Muscle layer of duodenum (tissue), 2 donors: ENCODE measurements around the gene F2.
"Not testable (repeated sequence)": the region's sequence is repeated elsewhere in the genome, so short reads cannot be mapped to it uniquely, and the experiment has no call there.

Experiments
- H3K27ac ChIP-seq: one replicate; pipeline ENCODE4 v1.7.0; 2013; ENCODE audit warnings: mild to moderate bottlenecking, low read length
- H3K27me3 ChIP-seq: one replicate; pipeline ENCODE4 v1.7.0; 2013; ENCODE audit warnings: low read depth, mild to moderate bottlenecking, control low read depth, low read length
- H3K36me3 ChIP-seq, 2 donors: one replicate each; pipeline ENCODE4 v1.7.0; 2013; ENCODE audit warnings: low read length in 2 of 2, control low read depth in 1 of 2, mild to moderate bottlenecking in 1 of 2; ENCODE audit not compliant: insufficient read depth in 2 of 2, control insufficient read depth in 1 of 2
- H3K4me1 ChIP-seq, 2 donors: one replicate each; pipeline ENCODE4 v1.7.0; 2013; ENCODE audit warnings: low read length in 2 of 2, mild to moderate bottlenecking in 2 of 2, control low read depth in 1 of 2, moderate library complexity in 1 of 2; ENCODE audit not compliant: insufficient read depth in 2 of 2, control insufficient read depth in 1 of 2
- H3K4me3 ChIP-seq, 2 donors: one replicate each; pipeline ENCODE4 v1.7.0; 2013; ENCODE audit warnings: low read length in 2 of 2, low read depth in 1 of 2, mild to moderate bottlenecking in 1 of 2
- H3K9me3 ChIP-seq, 2 donors: one replicate each; pipeline ENCODE4 v1.7.0; 2013; ENCODE audit warnings: low read length in 2 of 2, control low read depth in 1 of 2, mild to moderate bottlenecking in 1 of 2; ENCODE audit not compliant: control insufficient read depth in 1 of 2
- donor health status: healthy.

F2 gene

DNA sequence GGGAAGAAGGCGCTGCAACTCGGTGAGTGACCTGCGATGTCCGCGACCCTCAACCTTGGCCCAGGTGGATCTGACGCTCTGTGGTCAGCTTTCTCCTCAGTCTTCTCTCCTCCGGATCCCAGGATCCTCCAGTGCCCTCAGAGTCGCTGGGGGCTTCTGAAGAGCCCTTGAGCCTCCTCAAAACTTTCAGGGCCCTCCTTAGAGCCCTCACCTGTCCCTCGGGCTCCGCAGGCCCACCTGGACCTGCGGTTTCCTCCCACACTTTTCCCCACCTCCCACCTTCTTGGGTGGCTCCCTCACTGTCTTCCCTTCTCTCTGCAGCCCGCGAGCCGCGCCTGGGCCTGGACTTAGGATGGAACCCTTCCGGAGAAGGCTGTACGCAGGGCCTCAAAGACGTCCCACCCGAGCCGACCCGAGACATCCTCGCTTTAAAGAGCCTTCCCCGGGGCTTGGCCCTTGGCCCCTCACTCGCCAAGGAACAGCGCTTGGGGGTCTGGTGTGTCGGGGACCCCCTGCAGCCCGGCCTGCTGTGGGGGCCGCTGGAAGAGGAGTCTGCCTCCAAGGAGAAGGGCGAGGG lies 17.8 kb upstream of the F2 start:
- Histone ChIP-seq H3K27me3 (no peaks in the 10 kb centered on the region), H3K27ac (peak overlapping the region; percentile 97), H3K9me3 (no peaks in the 10 kb centered on the region), H3K36me3 (peaks cover 32 to 39% of the 10 kb centered on the region in 2 donors), H3K4me3 (peak overlapping the region; percentile 98 to 100), H3K4me1 (peaks cover 19 to 58% of the 10 kb centered on the region in 2 donors)

DNA sequence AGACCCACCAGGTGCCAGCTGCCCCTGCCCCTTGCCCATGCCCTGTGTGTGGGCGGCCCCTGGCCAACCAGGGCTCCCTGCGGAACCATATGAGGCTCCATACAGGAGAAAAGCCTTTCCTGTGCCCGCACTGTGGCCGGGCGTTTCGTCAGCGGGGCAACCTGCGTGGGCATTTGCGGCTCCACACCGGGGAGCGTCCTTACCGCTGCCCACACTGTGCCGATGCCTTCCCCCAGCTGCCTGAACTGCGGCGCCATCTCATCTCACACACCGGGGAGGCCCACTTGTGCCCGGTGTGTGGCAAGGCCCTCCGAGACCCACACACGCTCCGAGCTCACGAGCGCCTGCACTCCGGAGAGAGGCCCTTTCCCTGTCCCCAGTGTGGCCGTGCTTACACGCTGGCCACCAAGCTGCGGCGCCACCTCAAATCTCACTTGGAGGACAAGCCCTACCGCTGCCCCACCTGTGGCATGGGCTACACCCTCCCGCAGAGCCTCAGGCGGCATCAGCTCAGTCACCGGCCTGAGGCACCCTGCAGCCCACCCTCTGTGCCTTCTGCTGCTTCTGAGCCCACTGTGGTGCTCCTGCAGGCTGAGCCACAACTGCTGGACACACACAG lies 13.8 kb upstream of the F2 start:
- H3K36me3 ChIP-seq, result peaks cover 32 to 45% of the 10 kb centered on the region in 2 donors
- H3K4me3 ChIP-seq, result no peak overlapping the region

DNA sequence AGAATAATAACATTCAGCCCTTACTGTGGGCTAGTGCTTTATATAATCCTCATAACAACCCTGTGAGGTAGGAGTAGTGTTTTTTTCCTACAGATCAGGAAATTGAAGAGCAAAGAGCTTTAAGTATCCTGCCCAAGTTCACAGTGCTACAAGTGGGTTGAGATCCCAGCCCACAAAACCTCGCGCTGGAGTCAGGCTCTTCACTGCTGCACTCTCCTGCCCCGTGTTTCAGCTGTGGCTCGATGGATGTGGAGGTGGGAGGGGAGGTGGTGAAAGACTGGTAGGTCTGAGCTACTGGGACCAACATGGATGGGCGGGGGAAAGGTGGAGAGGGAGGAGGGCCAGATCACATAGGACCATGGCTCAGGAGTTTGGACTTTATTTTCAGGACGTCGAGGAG lies 12.1 kb upstream of the F2 start:
- no peak overlapping the region for H3K27ac ChIP-seq
- peaks cover 4 to 11% of the 10 kb centered on the region in 2 donors for H3K4me1 ChIP-seq
- no peak overlapping the region for H3K4me3 ChIP-seq
- H3K27me3 ChIP-seq, result no peaks in the 10 kb centered on the region
- no peaks in the 10 kb centered on the region for H3K9me3 ChIP-seq
- peaks cover 32 to 51% of the 10 kb centered on the region in 2 donors for H3K36me3 ChIP-seq

More for the DNA sequence above, 13.8 kb upstream of the F2 start:
- no peaks in the 10 kb centered on the region for H3K9me3 ChIP-seq
- H3K4me1 ChIP-seq, result peaks cover 5 to 19% of the 10 kb centered on the region in 2 donors
- H3K27me3 ChIP-seq, result no peaks in the 10 kb centered on the region
- H3K27ac ChIP-seq, result no peak overlapping the region

DNA sequence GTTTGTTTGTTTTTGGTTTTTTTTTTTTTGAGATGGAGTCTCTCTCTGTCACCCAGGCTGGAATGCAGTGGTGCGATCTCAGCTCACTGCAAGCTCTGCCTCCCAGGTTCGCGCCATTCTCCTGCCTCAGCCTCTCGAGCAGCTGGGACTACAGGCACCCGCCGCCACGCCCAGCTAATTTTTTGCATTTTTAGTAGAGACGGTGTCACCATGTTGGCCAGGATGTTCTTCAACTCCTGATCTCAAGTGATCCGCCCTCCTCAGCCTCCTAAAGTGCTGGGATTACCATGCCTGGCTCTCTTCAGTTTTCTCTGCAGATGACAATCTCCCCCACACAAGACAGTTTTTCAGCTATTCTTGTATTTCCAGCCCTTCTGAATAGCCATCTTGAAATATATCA lies 9.7 kb upstream of the F2 start:
- not testable (repeated sequence) for H3K4me1 ChIP-seq, H3K4me3 ChIP-seq, H3K27ac ChIP-seq, H3K9me3 ChIP-seq, H3K27me3 ChIP-seq
- peaks cover 15 to 29% of the 10 kb centered on the region in 2 donors for H3K36me3 ChIP-seq

DNA sequence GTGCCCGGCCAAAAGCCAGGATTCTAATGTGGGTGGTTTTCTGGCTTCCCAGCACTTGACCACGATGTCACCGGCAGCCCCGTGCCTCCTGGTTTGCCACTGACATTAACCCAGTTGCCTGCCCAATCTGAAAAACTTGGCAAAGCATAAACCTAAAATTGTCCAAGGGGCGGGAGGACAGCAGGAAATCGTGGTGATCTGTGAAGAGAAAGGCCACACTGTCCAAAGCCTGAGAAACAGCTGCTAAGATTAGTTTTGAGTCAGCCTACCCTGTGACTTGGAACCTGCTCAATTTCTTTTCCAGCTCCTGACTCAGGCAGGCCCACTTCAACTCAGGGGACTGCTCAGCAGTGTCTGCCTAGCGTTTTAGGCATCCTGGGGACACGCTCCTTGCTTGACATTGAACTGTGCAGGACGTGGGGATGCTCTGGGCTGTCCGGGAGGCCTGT lies 8.2 kb upstream of the F2 start:
- H3K27me3 ChIP-seq, result no peaks in the 10 kb centered on the region
- H3K36me3 ChIP-seq, result peaks cover 2 to 14% of the 10 kb centered on the region in 2 donors
- peaks cover 0 to 4% of the 10 kb centered on the region in 2 donors for H3K4me1 ChIP-seq
- H3K4me3 ChIP-seq, result no peak overlapping the region
- H3K27ac ChIP-seq, result peak overlapping the region; percentile 80
- H3K9me3 ChIP-seq, result no peaks in the 10 kb centered on the region

DNA sequence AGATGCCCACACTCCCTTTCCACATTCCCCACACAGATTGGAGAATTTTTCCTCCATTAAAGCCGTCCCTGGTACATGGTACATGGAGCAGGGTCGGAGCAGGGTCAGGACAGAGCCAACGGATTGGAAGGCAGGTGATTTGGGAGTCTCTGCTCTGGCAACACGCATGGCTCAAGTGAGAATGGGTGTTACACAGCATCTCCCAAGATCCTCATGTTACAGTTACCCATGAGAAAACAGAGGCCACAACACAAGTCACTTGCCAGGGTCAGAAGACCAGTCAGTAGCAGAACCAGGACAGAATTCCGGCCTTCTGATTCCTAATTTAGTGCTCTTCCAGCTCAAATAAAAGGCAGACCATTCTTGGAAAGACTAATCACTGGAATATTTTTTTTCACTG lies 7.7 kb upstream of the F2 start:
- Histone ChIP-seq H3K4me1 (peaks cover 0 to 4% of the 10 kb centered on the region in 2 donors), H3K36me3 (peaks cover 0 to 11% of the 10 kb centered on the region in 2 donors), H3K9me3 (no peaks in the 10 kb centered on the region), H3K27ac (peak overlapping the region; percentile 80), H3K4me3 (no peak overlapping the region), H3K27me3 (no peaks in the 10 kb centered on the region)

DNA sequence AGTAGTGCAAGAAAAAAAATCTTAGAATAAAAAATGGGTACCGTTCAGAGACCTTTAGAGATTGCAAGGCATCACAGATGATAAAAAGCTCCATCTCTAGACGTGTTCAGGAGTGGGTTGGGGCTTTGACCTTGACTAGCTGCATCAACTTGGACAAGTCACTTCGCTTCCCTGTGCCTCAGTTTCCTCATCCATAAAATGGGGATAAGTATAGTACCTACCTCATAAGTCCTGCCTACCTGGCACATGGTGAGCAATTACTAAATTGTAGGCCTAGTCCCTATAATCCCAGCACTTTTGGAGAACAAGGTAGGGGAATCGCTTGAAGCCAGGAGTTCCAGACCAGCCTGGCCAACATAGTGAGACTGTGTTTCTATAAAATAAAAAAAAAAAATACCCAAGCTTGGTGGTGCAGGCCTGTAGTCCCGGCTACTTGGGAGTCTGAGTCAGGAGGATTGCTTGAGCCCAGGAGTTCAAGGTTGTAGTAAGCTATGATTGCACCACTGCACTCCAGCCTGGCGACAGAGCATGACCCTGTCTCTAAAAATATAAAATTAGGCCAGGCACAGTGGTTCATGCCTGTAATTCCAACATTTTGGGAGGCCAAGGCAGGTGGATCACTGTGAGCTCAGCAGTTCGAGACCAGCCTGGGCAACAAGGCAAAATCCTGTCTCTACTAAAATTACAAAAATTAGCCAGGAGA lies 6.0 kb upstream of the F2 start:
- H3K27ac ChIP-seq, result no peak overlapping the region
- H3K9me3 ChIP-seq, result no peaks in the 10 kb centered on the region
- H3K27me3 ChIP-seq, result no peaks in the 10 kb centered on the region
- no peak overlapping the region for H3K4me3 ChIP-seq
- H3K4me1 ChIP-seq, result peaks cover 0 to 4% of the 10 kb centered on the region in 2 donors
- H3K36me3 ChIP-seq, result peaks cover 0 to 6% of the 10 kb centered on the region in 2 donors

DNA sequence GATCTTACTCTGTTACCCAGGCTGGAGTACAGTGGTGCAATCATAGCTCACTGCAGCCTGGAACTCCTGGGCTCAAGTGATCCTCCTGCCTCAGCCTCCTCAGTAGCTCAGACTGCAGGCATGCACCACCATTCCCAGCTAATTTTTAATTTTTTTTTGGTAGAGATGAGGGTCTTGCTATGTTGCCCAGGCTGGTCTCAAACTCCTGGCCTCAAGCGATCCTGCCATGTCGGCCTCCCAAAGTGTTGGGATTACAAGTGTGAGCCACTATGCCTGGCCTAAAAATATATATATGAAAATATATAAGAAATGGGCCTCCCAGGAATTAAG lies 1.2 kb upstream of the F2 start:
- H3K9me3 ChIP-seq, H3K36me3 ChIP-seq, H3K4me3 ChIP-seq, H3K27ac ChIP-seq, H3K27me3 ChIP-seq, H3K4me1 ChIP-seq: not testable (repeated sequence)

DNA sequence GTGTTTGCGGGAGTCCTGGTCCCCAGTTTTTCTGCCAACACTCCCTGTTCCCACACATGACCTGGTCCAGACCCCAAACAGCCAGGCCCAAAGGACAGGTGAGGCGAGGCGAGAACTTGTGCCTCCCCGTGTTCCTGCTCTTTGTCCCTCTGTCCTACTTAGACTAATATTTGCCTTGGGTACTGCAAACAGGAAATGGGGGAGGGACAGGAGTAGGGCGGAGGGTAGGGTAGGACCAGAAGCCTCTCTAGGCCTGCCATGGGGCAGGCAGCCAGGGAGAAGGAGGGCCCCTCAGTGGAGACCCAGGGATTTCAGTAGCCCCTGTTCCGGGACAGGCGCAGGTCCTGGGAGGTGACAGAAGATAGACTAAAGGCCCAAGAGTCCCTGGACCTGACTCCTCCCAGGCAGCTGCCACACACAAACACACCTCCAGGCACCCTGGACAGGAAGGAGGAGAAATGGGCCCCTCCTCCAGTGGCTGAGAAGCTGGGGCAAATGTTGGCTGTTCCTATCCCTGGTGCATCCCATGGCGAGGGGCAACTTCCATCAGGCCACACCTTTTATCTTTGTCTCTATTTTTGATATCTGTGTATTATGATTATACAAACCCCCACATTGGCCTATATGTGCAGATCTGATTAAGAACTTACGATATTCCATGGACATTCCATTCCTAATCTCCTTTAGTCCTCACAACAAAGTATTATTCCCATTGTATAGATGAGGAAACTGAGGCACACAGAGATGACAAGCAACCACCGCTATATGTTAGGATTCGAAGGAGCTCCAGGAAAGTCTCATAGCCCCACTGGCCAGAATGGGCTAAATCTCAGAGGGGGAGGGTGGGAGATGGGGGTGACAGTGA lies 626 bp upstream of the F2 start:
- H3K27me3 ChIP-seq, result no peaks in the 10 kb centered on the region
- no peaks in the 10 kb centered on the region for H3K4me1 ChIP-seq
- no peaks in the 10 kb centered on the region for H3K36me3 ChIP-seq
- H3K27ac ChIP-seq, result no peak overlapping the region
- H3K4me3 ChIP-seq, result no peak overlapping the region
- no peaks in the 10 kb centered on the region for H3K9me3 ChIP-seq

DNA sequence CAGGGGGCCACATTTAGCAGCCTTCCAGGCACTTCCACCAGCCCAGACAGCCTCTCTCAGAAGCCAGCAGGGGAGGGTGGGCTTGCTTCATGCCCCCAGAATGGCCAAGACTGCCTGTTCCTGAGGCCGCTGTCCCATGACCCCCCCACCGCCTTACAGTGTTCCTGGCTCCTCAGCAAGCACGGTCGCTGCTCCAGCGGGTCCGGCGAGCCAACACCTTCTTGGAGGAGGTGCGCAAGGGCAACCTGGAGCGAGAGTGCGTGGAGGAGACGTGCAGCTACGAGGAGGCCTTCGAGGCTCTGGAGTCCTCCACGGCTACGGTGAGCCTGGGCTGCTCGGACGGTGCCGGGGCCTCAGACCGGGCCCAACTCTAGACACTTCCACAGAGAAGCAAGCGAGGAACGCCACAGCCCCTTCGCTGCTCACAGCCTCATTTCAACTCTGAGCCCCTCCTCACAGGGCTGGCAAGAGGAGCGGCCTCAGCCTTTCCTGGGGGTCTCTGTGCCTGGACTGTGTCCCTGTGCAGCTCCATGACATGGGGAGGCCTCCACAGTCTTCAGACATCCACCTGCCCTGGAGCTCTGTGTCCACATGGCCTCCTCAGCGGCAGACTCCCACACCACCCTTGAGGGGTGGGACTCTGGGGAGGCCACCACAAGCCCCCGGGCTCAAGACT lies 668 bp downstream of the F2 start:
- no peaks in the 10 kb centered on the region for H3K36me3 ChIP-seq
- H3K4me1 ChIP-seq, result no peaks in the 10 kb centered on the region
- no peak overlapping the region for H3K4me3 ChIP-seq
- H3K9me3 ChIP-seq, result no peaks in the 10 kb centered on the region
- H3K27me3 ChIP-seq, result no peaks in the 10 kb centered on the region
- H3K27ac ChIP-seq, result no peak overlapping the region

DNA sequence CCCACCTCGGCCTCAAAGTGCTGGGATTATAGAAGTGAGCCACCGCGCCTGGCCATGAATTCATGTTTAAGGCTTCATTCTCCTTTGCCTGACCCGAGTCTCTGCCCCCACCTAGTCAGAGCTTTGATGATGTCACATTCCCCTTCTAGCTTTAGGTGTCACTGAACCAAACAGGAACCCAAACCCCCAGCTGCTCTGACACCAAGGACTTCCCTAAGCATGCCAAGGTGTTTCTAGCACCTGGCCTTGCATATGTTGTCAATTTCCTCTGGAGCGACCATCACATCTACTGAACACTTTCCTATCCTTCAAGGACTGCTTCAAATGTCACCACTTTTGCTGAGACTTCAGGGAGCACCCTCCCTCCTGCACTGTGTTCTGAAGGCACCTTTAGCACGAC lies 2.3 kb downstream of the F2 start:
- Histone ChIP-seq H3K4me3 (no peak overlapping the region), H3K4me1 (no peaks in the 10 kb centered on the region), H3K9me3 (no peaks in the 10 kb centered on the region), H3K36me3 (no peaks in the 10 kb centered on the region), H3K27me3 (no peaks in the 10 kb centered on the region), H3K27ac (no peak overlapping the region)
